Panc1 (cell line): ENCODE data around the gene VPREB1. TPM values are rescaled to one million over a fixed set of nuclear protein-coding genes. Genes with fewer than 3 reads are reported as not detected.

ENCODE experiments used
- ATAC-seq: fragments of 200-7000 bp; cut with Tn5 transposase; 2 replicates; pipeline ENCODE4 v1.9.1; 2020; ENCODE audit warnings: mild to moderate bottlenecking, moderate library complexity
- BruUV-seq: library from RNA; stranded (reverse); fragments of 400-500 nt; replicated peaks from 2 replicates; lab custom pipeline; 2021; lab: Mats Ljungman, UMichigan
- CTCF ChIA-PET: fragments of 300-600 bp; sonication (Branson Sonifier 250); formaldehyde crosslinking; loops from one replicate; lab custom pipeline; 2022; ENCODE audit warnings: antibody characterized with exemption; lab: Charles Lee
- POLR2A ChIA-PET: fragments of 300-600 bp; sonication (Branson Sonifier 250); formaldehyde crosslinking; loops from one replicate; lab custom pipeline; 2022; ENCODE audit warnings: antibody characterized with exemption; lab: Charles Lee
- DNase-seq: peaks from one replicate; pipeline ENCODE4 v3.0.0-alpha.2; 2010; ENCODE audit warnings: low read depth, low spot score
- H3K27ac ChIP-seq: 2 replicates; pipeline ENCODE4 v1.5.1; 2011; ENCODE audit warnings: mild to moderate bottlenecking, low read length, inconsistent platforms
- H3K27me3 ChIP-seq: fragments of 200-500 bp; sonication (Bioruptor generic); 2 replicates; pipeline ENCODE4 v1.6.0; 2014; ENCODE audit warnings: low read length, inconsistent platforms; ENCODE audit not compliant: control insufficient read depth, insufficient read depth
- H3K36me3 ChIP-seq: fragments of 200-500 bp; sonication (Bioruptor generic); 2 replicates; pipeline ENCODE4 v1.5.1; 2014; ENCODE audit warnings: inconsistent platforms, mild to moderate bottlenecking, low read length, moderate library complexity; ENCODE audit not compliant: control insufficient read depth, insufficient read depth
- H3K4me1 ChIP-seq: 2 replicates; pipeline ENCODE4 v1.5.1; 2011; ENCODE audit warnings: inconsistent platforms, mild to moderate bottlenecking, low read length, moderate library complexity; ENCODE audit not compliant: control insufficient read depth, insufficient read depth
- H3K4me3 ChIP-seq, 2 experiments: 2 replicates each; pipeline ENCODE4 v1.5.1; 2011 to 2012; ENCODE audit warnings: low read depth in 2 of 2, low read length in 2 of 2, mild to moderate bottlenecking in 2 of 2, inconsistent platforms in 1 of 2, moderate library complexity in 1 of 2
- H3K9me3 ChIP-seq: fragments of 200-500 bp; sonication (Bioruptor generic); 2 replicates; pipeline ENCODE4 v1.5.1; 2014; ENCODE audit warnings: low read depth, mild to moderate bottlenecking, inconsistent platforms, low read length, moderate library complexity; ENCODE audit not compliant: control insufficient read depth, insufficient read depth
- POLR2AphosphoS5 ChIP-seq: IDR thresholded peaks from 2 replicates; pipeline ENCODE4 v1.6.1; 2012; ENCODE audit warnings: mild to moderate bottlenecking, low read depth, low read length, moderate library complexity
- SIN3A ChIP-seq: IDR thresholded peaks from 2 replicates; pipeline ENCODE4 v1.6.1; 2012; ENCODE audit warnings: low read depth, mild to moderate bottlenecking, low read length, moderate library complexity, borderline replicate concordance; ENCODE audit not compliant: insufficient read depth
- TCF7L2 ChIP-seq: IDR thresholded peaks from 2 replicates; pipeline ENCODE4 v1.6.1; 2011; ENCODE audit warnings: mild to moderate bottlenecking, low read depth, low read length, inconsistent platforms
- in situ Hi-C: cut with HindIII; loops from 2 replicates; pipeline ENCODE4 v1.10.0; 2016; ENCODE audit warnings: low sequenced_read_pairs, low pct_unique_long_range_greater_than_20kb
- intact Hi-C: fragments of 100-400 bp; cut with micrococcal nuclease; formaldehyde crosslinking; loops from one replicate; pipeline ENCODE4 v1.10.0; 2022; ENCODE audit not compliant: unreplicated experiment
- total RNA-seq: library from RNA; stranded (reverse); gene quantifications from one replicate; pipeline ENCODE4 v1.2.1, GENCODE V29; 2021; ENCODE audit not compliant: unreplicated experiment
- TF ChIP-seq, protein P1 (sequence below): fragments of 450-650 bp; IDR thresholded peaks from 2 replicates; pipeline ENCODE4 v1.5.1; 2017; ENCODE audit warnings: mild to moderate bottlenecking
- TF ChIP-seq, protein P2 (sequence below), 2 experiments: IDR thresholded peaks; 2 replicates each; pipeline ENCODE4 v1.6.1; 2011 to 2012; ENCODE audit warnings: low read depth in 2 of 2, control low read depth in 1 of 2, low read length in 1 of 2, mild to moderate bottlenecking in 1 of 2, moderate library complexity in 1 of 2; ENCODE audit not compliant: insufficient read depth in 1 of 2

The VPREB1 gene
- total RNA-seq, 1 experiment from 2014 or later, result not detected

GRCh38 chr22:22201185-22201929 is 43.2 kb upstream of the VPREB1 start:
- intact Hi-C loops (no loop called here), in situ Hi-C loops (no loop called here)
- ATAC-seq, result peak; percentile 71; the same call in 1 of the 2 replicates
- no TSS peak for BruUV-seq
- Histone ChIP-seq H3K27ac (no peak overlapping the region), H3K9me3 (no peaks in the 10 kb centered on the region), H3K4me3 (no peak overlapping the region), H3K27me3 (no peaks in the 10 kb centered on the region), H3K36me3 (no peaks in the 10 kb centered on the region), H3K4me1 (no peaks in the 10 kb centered on the region; the same call in 1 of the 2 replicates)
- POLR2A ChIA-PET, result no interaction called here
- CTCF ChIA-PET, result no interaction called here
- TF ChIP-seq SIN3A (no peak), POLR2AphosphoS5 (no peak), TCF7L2 (no peak)
- TF ChIP-seq, protein P1, sequence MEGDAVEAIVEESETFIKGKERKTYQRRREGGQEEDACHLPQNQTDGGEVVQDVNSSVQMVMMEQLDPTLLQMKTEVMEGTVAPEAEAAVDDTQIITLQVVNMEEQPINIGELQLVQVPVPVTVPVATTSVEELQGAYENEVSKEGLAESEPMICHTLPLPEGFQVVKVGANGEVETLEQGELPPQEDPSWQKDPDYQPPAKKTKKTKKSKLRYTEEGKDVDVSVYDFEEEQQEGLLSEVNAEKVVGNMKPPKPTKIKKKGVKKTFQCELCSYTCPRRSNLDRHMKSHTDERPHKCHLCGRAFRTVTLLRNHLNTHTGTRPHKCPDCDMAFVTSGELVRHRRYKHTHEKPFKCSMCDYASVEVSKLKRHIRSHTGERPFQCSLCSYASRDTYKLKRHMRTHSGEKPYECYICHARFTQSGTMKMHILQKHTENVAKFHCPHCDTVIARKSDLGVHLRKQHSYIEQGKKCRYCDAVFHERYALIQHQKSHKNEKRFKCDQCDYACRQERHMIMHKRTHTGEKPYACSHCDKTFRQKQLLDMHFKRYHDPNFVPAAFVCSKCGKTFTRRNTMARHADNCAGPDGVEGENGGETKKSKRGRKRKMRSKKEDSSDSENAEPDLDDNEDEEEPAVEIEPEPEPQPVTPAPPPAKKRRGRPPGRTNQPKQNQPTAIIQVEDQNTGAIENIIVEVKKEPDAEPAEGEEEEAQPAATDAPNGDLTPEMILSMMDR, result peak; percentile 91
- TF ChIP-seq, protein P2, sequence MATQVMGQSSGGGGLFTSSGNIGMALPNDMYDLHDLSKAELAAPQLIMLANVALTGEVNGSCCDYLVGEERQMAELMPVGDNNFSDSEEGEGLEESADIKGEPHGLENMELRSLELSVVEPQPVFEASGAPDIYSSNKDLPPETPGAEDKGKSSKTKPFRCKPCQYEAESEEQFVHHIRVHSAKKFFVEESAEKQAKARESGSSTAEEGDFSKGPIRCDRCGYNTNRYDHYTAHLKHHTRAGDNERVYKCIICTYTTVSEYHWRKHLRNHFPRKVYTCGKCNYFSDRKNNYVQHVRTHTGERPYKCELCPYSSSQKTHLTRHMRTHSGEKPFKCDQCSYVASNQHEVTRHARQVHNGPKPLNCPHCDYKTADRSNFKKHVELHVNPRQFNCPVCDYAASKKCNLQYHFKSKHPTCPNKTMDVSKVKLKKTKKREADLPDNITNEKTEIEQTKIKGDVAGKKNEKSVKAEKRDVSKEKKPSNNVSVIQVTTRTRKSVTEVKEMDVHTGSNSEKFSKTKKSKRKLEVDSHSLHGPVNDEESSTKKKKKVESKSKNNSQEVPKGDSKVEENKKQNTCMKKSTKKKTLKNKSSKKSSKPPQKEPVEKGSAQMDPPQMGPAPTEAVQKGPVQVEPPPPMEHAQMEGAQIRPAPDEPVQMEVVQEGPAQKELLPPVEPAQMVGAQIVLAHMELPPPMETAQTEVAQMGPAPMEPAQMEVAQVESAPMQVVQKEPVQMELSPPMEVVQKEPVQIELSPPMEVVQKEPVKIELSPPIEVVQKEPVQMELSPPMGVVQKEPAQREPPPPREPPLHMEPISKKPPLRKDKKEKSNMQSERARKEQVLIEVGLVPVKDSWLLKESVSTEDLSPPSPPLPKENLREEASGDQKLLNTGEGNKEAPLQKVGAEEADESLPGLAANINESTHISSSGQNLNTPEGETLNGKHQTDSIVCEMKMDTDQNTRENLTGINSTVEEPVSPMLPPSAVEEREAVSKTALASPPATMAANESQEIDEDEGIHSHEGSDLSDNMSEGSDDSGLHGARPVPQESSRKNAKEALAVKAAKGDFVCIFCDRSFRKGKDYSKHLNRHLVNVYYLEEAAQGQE (IDR thresholded peaks at IDR 0.05; ENCODE audit: insufficient read depth in 1 of 2, low read depth in 2 of 2, low read length in 1 of 2), result no peak
- DNase-seq, result no peak

GRCh38 chr22:22201930-22202343 is 42.6 kb upstream of the VPREB1 start:
- Histone ChIP-seq H3K9me3 (no peaks in the 10 kb centered on the region), H3K36me3 (no peaks in the 10 kb centered on the region), H3K4me1 (no peaks in the 10 kb centered on the region), H3K27me3 (no peaks in the 10 kb centered on the region), H3K27ac (no peak overlapping the region), H3K4me3 (no peak overlapping the region)
- POLR2A ChIA-PET, result no interaction called here
- no TSS peak for BruUV-seq
- TF ChIP-seq POLR2AphosphoS5, result no peak
- TF ChIP-seq, protein P2 (IDR thresholded peaks at IDR 0.05; ENCODE audit: insufficient read depth in 1 of 2, low read depth in 2 of 2, low read length in 1 of 2), result no peak
- no peak for TF ChIP-seq SIN3A
- TF ChIP-seq, protein P1, result no peak
- TF ChIP-seq TCF7L2, result no peak
- in situ Hi-C loops (no loop called here), intact Hi-C loops (no loop called here)
- CTCF ChIA-PET, result no interaction called here
- ATAC-seq (no peak), DNase-seq (no peak)
